Endothelial cell of umbilical vein (primary cell): ENCODE results near the gene ADCY2.

ENCODE experiments used
- EZH2 ChIP-seq: IDR thresholded peaks from 2 replicates; pipeline ENCODE4 v1.6.1; 2012; ENCODE audit warnings: borderline replicate concordance, low read depth, mild to moderate bottlenecking, moderate library complexity, low read length, inconsistent platforms; ENCODE audit not compliant: severe bottlenecking
- FOS ChIP-seq: IDR thresholded peaks from 2 replicates; pipeline ENCODE4 v1.6.1; 2011; ENCODE audit warnings: mild to moderate bottlenecking, low read length, moderate library complexity, borderline replicate concordance; ENCODE audit not compliant: insufficient read depth
- GATA2 ChIP-seq: IDR thresholded peaks from 2 replicates; pipeline ENCODE4 v1.7.0; 2011; ENCODE audit warnings: low read depth, mild to moderate bottlenecking, moderate library complexity, mixed read lengths, low read length; ENCODE audit not compliant: insufficient read length, insufficient read depth
- JUN ChIP-seq: IDR thresholded peaks from 2 replicates; pipeline ENCODE4 v1.6.1; 2011; ENCODE audit warnings: borderline replicate concordance, low read depth; ENCODE audit not compliant: insufficient read length, insufficient read depth
- MYC ChIP-seq: IDR thresholded peaks from one replicate; pipeline ENCODE4 v1.6.1; 2011; ENCODE audit warnings: mild to moderate bottlenecking, low read depth, low read length
- POLR2A ChIP-seq: IDR thresholded peaks from 2 replicates; pipeline ENCODE4 v1.6.1; 2012; ENCODE audit warnings: low read depth, mild to moderate bottlenecking, control low read depth, low read length
- POLR2AphosphoS5 ChIP-seq: IDR thresholded peaks from 2 replicates; pipeline ENCODE4 v1.6.1; 2012; ENCODE audit warnings: low read depth, mild to moderate bottlenecking, control low read depth, low read length, moderate library complexity; ENCODE audit not compliant: insufficient read depth
- TF ChIP-seq, protein P1 (sequence below): IDR thresholded peaks from 2 replicates; pipeline ENCODE4 v1.6.1; 2011; ENCODE audit not compliant: insufficient read depth, insufficient read length
- TF ChIP-seq, protein P2 (sequence below), 2 donors: IDR thresholded peaks; 1 replicate in 1 of 2; 2 replicates in 1 of 2; pipeline ENCODE4 v1.5.1; 2011; ENCODE audit warnings: low read length in 2 of 2, mild to moderate bottlenecking in 2 of 2, moderate library complexity in 2 of 2, control low read depth in 1 of 2, inconsistent platforms in 1 of 2, low read depth in 1 of 2; ENCODE audit not compliant: insufficient read depth in 1 of 2; ENCODE audit errors: extremely low read depth in 1 of 2

DNA sequence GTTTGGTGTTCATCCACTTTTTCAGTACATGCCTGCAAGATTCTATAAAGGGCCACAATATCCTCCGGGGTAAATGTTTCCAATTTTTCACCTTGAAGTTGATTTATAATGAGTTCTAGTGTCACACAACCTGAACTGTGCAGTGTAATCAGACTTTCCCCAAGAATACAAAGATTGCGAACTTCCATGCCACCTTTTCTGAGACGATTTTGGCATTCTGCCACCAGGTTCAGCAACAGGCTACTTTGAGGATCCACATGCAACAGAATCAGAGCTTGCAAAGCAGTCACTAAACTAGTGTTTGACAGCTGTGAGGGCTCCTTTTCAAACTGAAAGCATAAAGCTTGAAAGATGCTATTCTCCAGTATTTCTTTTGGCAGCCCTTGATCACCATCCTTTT, 471.3 kb downstream of the ADCY2 start:
- TF ChIP-seq, protein P1, sequence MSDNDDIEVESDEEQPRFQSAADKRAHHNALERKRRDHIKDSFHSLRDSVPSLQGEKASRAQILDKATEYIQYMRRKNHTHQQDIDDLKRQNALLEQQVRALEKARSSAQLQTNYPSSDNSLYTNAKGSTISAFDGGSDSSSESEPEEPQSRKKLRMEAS, result no peak
- TF ChIP-seq POLR2A (no peak), POLR2AphosphoS5 (no peak), MYC (no peak), EZH2 (no peak), GATA2 (no peak), JUN (no peak), FOS (no peak)
- TF ChIP-seq, protein P2, sequence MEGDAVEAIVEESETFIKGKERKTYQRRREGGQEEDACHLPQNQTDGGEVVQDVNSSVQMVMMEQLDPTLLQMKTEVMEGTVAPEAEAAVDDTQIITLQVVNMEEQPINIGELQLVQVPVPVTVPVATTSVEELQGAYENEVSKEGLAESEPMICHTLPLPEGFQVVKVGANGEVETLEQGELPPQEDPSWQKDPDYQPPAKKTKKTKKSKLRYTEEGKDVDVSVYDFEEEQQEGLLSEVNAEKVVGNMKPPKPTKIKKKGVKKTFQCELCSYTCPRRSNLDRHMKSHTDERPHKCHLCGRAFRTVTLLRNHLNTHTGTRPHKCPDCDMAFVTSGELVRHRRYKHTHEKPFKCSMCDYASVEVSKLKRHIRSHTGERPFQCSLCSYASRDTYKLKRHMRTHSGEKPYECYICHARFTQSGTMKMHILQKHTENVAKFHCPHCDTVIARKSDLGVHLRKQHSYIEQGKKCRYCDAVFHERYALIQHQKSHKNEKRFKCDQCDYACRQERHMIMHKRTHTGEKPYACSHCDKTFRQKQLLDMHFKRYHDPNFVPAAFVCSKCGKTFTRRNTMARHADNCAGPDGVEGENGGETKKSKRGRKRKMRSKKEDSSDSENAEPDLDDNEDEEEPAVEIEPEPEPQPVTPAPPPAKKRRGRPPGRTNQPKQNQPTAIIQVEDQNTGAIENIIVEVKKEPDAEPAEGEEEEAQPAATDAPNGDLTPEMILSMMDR (IDR thresholded peaks at IDR 0.05; ENCODE audit: extremely low read depth in 1 of 2, insufficient read depth in 1 of 2, low read depth in 1 of 2, low read length in 2 of 2), result no peak
